B cell (primary cell): Measurements from ENCODE around the gene TLR4.

Source experiments
- EZH2 ChIP-seq: IDR thresholded peaks from 2 replicates; pipeline ENCODE4 v1.6.1; 2012; ENCODE audit warnings: borderline replicate concordance, low read depth, mild to moderate bottlenecking, moderate library complexity, low read length; ENCODE audit not compliant: insufficient read depth, poor library complexity, severe bottlenecking
- TF ChIP-seq, protein P1 (sequence below): fragments of 200-600 bp; IDR thresholded peaks from one replicate; pipeline ENCODE4 v1.8.0; 2022; ENCODE audit warnings: antibody characterized with exemption, mild to moderate bottlenecking

DNA sequence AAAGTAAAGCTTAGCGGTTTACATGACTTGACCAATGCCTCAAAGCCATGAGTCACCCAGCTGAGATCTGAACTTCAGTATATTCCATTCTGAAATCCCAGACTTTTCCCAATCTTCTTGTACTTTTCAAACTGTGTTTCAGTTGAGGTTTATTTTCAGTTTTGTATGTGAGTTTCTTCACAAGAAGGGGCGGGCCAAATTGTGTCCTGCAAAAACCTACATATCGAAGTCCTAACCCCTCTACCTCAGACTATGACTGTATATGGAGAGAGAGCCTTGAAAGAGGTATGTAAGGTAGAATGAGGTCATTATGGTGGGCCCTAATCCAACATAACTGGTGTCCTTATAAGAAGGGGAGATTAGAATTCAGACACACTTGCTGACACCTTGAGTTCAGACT is 666 bp upstream of the TLR4 start:
- TF ChIP-seq, protein P1, sequence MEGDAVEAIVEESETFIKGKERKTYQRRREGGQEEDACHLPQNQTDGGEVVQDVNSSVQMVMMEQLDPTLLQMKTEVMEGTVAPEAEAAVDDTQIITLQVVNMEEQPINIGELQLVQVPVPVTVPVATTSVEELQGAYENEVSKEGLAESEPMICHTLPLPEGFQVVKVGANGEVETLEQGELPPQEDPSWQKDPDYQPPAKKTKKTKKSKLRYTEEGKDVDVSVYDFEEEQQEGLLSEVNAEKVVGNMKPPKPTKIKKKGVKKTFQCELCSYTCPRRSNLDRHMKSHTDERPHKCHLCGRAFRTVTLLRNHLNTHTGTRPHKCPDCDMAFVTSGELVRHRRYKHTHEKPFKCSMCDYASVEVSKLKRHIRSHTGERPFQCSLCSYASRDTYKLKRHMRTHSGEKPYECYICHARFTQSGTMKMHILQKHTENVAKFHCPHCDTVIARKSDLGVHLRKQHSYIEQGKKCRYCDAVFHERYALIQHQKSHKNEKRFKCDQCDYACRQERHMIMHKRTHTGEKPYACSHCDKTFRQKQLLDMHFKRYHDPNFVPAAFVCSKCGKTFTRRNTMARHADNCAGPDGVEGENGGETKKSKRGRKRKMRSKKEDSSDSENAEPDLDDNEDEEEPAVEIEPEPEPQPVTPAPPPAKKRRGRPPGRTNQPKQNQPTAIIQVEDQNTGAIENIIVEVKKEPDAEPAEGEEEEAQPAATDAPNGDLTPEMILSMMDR: no peak
- no peak for TF ChIP-seq EZH2
